HCT116 (cell line): Measurements from ENCODE around the gene PPT2.

ENCODE experiments used
- CTCF ChIP-seq, 3 experiments: fragments of 200-600 bp in 1 of 3; sonication (generic) in 1 of 3; IDR thresholded peaks in 2 of 3; conservative IDR thresholded peaks in 1 of 3; 2 replicates each; pipeline ENCODE4 v1.5.1; 2012 to 2017; ENCODE audit warnings: low read depth in 2 of 3, low read length in 2 of 3, antibody characterized with exemption in 1 of 3, borderline replicate concordance in 1 of 3, control low read depth in 1 of 3, mild to moderate bottlenecking in 1 of 3, mixed read lengths in 1 of 3, mixed run types in 1 of 3, moderate library complexity in 1 of 3; ENCODE audit not compliant: insufficient read depth in 1 of 3
- EZH2 ChIP-seq: fragments of 200-600 bp; sonication (generic); IDR thresholded peaks from 2 replicates; pipeline ENCODE4 v1.6.1; 2017; ENCODE audit warnings: antibody characterized with exemption, mixed run types
- EZH2phosphoT487 ChIP-seq: fragments of 200-600 bp; IDR thresholded peaks from 2 replicates; pipeline ENCODE4 v1.6.1; 2018; ENCODE audit warnings: antibody characterized with exemption, borderline replicate concordance
- POLR2A ChIP-seq: IDR thresholded peaks from 2 replicates; pipeline ENCODE4 v1.7.0; 2011; ENCODE audit warnings: borderline replicate concordance; ENCODE audit not compliant: insufficient read depth, insufficient read length; ENCODE audit errors: extremely low read depth
- POLR2AphosphoS5 ChIP-seq: IDR thresholded peaks from 2 replicates; pipeline ENCODE4 v1.6.1; 2011; ENCODE audit warnings: mild to moderate bottlenecking, low read depth, low read length, moderate library complexity
- REST ChIP-seq: IDR thresholded peaks from 2 replicates; pipeline ENCODE4 v1.6.1; 2012; ENCODE audit warnings: low read depth
- SP1 ChIP-seq: IDR thresholded peaks from 2 replicates; pipeline ENCODE4 v1.6.1; 2012; ENCODE audit warnings: low read depth
- TF ChIP-seq, protein P1 (sequence below): IDR thresholded peaks from 2 replicates; pipeline ENCODE4 v1.6.1; 2012

DNA sequence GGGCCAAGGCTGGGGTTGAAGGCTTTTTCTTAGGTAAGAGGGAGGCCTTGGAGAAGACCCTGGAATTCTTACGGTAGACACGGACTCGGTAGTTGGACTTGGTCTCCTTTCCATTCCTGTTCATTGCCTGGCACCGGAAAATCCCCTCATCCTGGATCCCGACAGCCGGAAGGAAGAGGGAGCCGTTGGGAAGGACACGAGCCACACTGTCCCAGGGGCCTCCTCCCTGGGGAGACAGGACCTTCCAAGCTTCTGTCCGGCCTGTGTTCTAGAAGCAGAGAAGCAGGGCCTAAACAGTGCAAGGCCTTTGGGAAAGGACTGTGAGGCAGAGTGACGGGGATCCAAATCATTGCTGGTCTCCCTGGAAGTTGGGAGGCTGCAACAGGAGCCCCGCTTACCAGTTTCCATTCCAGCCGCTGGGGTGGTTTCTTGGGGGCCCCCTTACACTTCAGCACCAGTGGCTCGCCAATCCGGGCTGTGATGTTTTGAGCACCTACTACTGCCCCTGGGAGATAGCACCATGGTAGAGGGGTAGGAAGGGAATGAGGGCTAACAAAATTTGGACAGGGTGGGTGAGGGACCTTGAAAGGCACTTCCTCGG is 29.6 kb downstream of the PPT2 start:
- TF ChIP-seq, protein P1, sequence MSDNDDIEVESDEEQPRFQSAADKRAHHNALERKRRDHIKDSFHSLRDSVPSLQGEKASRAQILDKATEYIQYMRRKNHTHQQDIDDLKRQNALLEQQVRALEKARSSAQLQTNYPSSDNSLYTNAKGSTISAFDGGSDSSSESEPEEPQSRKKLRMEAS: no peak
- TF ChIP-seq POLR2AphosphoS5 (no peak), EZH2 (no peak), EZH2phosphoT487 (no peak), POLR2A (no peak), CTCF (IDR thresholded peaks at IDR 0.05 in 2 of 3, conservative IDR thresholded peaks at IDR 0.05 in 1 of 3; ENCODE audit: borderline replicate concordance in 1 of 3, insufficient read depth in 1 of 3, low read depth in 2 of 3, low read length in 2 of 3) (no peak), SP1 (no peak), REST (no peak)
